ENCODE measurements around the gene IL1RAPL2. TPM values are rescaled to one million over a fixed set of nuclear protein-coding genes. Genes with fewer than 3 reads are reported as not detected.

The IL1RAPL2 gene
- total and polyA plus RNA-seq, 2 donors (not counting 3 experiments of a cell fraction or from before 2014, with no cell fraction given): not detected

- H3K36me3 ChIP-seq (ENCODE audit: control insufficient read depth in 2 of 2, extremely low read depth in 1 of 2, insufficient read depth in 2 of 2, low read length in 2 of 2): no peaks in the 10 kb centered on the region
- ChIA-PET CTCF (no interaction called here), POLR2A (no interaction called here)
- H2AFZ ChIP-seq (ENCODE audit: low read depth, low read length): no peak overlapping the region
- BruUV-seq (replicated peaks): no TSS peak
- H3K27ac ChIP-seq (ENCODE audit: insufficient read depth, low read depth, low read length): no peak overlapping the region
- intact Hi-C loops (cut with micrococcal nuclease) (no loop called here), dilution Hi-C loops (cut with MboI; ENCODE audit: extremely low pct_ligation_motif_present, low sequenced_read_pairs) (no loop called here)
- no peak overlapping the region for H3K4me2 ChIP-seq (ENCODE audit: insufficient read depth, low read length)
- no peaks in the 10 kb centered on the region for H3K4me1 ChIP-seq (ENCODE audit: control insufficient read depth, extremely low read depth, insufficient read depth, low read length)
- no peak for TF ChIP-seq EZH2 (IDR thresholded peaks at IDR 0.05; ENCODE audit: borderline replicate concordance, low read depth, low read length, severe bottlenecking)
- TF ChIP-seq CTCF (IDR thresholded peaks at IDR 0.05; ENCODE audit: extremely low read depth in 1 of 2, insufficient read depth in 1 of 2, low read depth in 1 of 2, low read length in 2 of 2): no peak
- no peak for TF ChIP-seq POLR2AphosphoS5 (IDR thresholded peaks at IDR 0.05; ENCODE audit: insufficient read depth, low read depth, low read length)
- no peaks in the 10 kb centered on the region for H3K9me1 ChIP-seq (replicated peaks; ENCODE audit: control insufficient read depth, extremely low read depth, insufficient read depth, low read length)
- DNase-seq (ENCODE audit: low read depth, low spot score) (no peak), FAIRE-seq (no peak)
- no peak overlapping the region for H3K9ac ChIP-seq (replicated peaks; ENCODE audit: extremely low read depth, insufficient read depth, low read length)
- no peaks in the 10 kb centered on the region for H3K9me3 ChIP-seq (replicated peaks; ENCODE audit: control insufficient read depth, insufficient read depth, low read length)
- no peak overlapping the region for H3K4me3 ChIP-seq (replicated peaks in 1 of 3; ENCODE audit: insufficient read depth in 1 of 3, low read depth in 1 of 3, low read length in 3 of 3)
- H3K27me3 ChIP-seq (ENCODE audit: control insufficient read depth in 2 of 2, insufficient read depth in 2 of 2, low read length in 2 of 2): no peaks in the 10 kb centered on the region
- no peaks in the 10 kb centered on the region for H3K79me2 ChIP-seq (ENCODE audit: control insufficient read depth, insufficient read depth, low read length)
- H4K20me1 ChIP-seq (replicated peaks; ENCODE audit: control insufficient read depth, extremely low read depth, insufficient read depth, low read length): no peaks in the 10 kb centered on the region
Observed at GRCh38 chrX:105462186-105462585, 896.2 kb downstream of the IL1RAPL2 start.

GRCh38 chrX:105463473-105463872 lies 897.5 kb downstream of the IL1RAPL2 start:
- POLR2A ChIA-PET: no interaction called here
- H3K79me2 ChIP-seq (ENCODE audit: control insufficient read depth, insufficient read depth, low read length): no peaks in the 10 kb centered on the region
- H3K9me1 ChIP-seq (replicated peaks; ENCODE audit: control insufficient read depth, extremely low read depth, insufficient read depth, low read length): no peaks in the 10 kb centered on the region
- H3K27ac ChIP-seq (ENCODE audit: insufficient read depth, low read depth, low read length): no peak overlapping the region
- H3K4me3 ChIP-seq (replicated peaks in 1 of 3; ENCODE audit: insufficient read depth in 1 of 3, low read depth in 1 of 3, low read length in 3 of 3): no peak overlapping the region
- no peaks in the 10 kb centered on the region for H3K9me3 ChIP-seq (replicated peaks; ENCODE audit: control insufficient read depth, insufficient read depth, low read length)
- H4K20me1 ChIP-seq (replicated peaks; ENCODE audit: control insufficient read depth, extremely low read depth, insufficient read depth, low read length): no peaks in the 10 kb centered on the region
- CTCF ChIA-PET: no interaction called here
- FAIRE-seq (no peak), DNase-seq (ENCODE audit: low read depth, low spot score) (no peak)
- dilution Hi-C loops (cut with MboI; ENCODE audit: extremely low pct_ligation_motif_present, low sequenced_read_pairs): no loop called here
- H3K36me3 ChIP-seq (ENCODE audit: control insufficient read depth in 2 of 2, extremely low read depth in 1 of 2, insufficient read depth in 2 of 2, low read length in 2 of 2): no peaks in the 10 kb centered on the region
- no TSS peak for BruUV-seq (replicated peaks)
- TF ChIP-seq CTCF (IDR thresholded peaks at IDR 0.05; ENCODE audit: extremely low read depth in 1 of 2, insufficient read depth in 1 of 2, low read depth in 1 of 2, low read length in 2 of 2) (no peak), POLR2A (IDR thresholded peaks at IDR 0.05; ENCODE audit: low read depth, low read length) (no peak), EZH2 (IDR thresholded peaks at IDR 0.05; ENCODE audit: borderline replicate concordance, low read depth, low read length, severe bottlenecking) (no peak), JUN (IDR thresholded peaks at IDR 0.05; ENCODE audit: borderline replicate concordance, insufficient read depth, insufficient read length, low read depth) (no peak), POLR2AphosphoS5 (IDR thresholded peaks at IDR 0.05; ENCODE audit: insufficient read depth, low read depth, low read length) (no peak), MAX (IDR thresholded peaks at IDR 0.05; ENCODE audit: insufficient read depth, insufficient read length) (no peak), FOS (IDR thresholded peaks at IDR 0.05; ENCODE audit: borderline replicate concordance, insufficient read depth, low read length) (no peak), MYC (IDR thresholded peaks at IDR 0.05; ENCODE audit: low read depth, low read length) (no peak), GATA2 (IDR thresholded peaks at IDR 0.05; ENCODE audit: insufficient read depth, insufficient read length, low read depth, low read length) (no peak)
- no peaks in the 10 kb centered on the region for H3K4me1 ChIP-seq (ENCODE audit: control insufficient read depth, extremely low read depth, insufficient read depth, low read length)
- no peak overlapping the region for H2AFZ ChIP-seq (ENCODE audit: low read depth, low read length)
- no peaks in the 10 kb centered on the region for H3K27me3 ChIP-seq (ENCODE audit: control insufficient read depth in 2 of 2, insufficient read depth in 2 of 2, low read length in 2 of 2)
- intact Hi-C loops (cut with micrococcal nuclease): no loop called here
- no peak overlapping the region for H3K4me2 ChIP-seq (ENCODE audit: insufficient read depth, low read length)
- H3K9ac ChIP-seq (replicated peaks; ENCODE audit: extremely low read depth, insufficient read depth, low read length): no peak overlapping the region
